ENCODE data around the gene GAK. TPM values are rescaled to one million over a fixed set of nuclear protein-coding genes. Genes with fewer than 3 reads are reported as not detected.
A peak's percentile ranks its signal among the peaks of the same experiment; 100 is the strongest.
"Not testable (repeated sequence)": the region's sequence is repeated elsewhere in the genome, so short reads cannot be mapped to it uniquely, and the experiment has no call there.

The GAK gene
- total RNA-seq, 6 experiments from 2014 or later, result 65.8 to 72.9 (median 69.1) TPM

GRCh38 chr4:931194-931959, 739 bp downstream of the GAK start:
- peak overlapping the region; percentile 90 for H3K27ac Mint-ChIP-seq
- no peaks in the 10 kb centered on the region for H3K9me3 Mint-ChIP-seq
- 0 out of 2 replicates have a peak, but pooled peaks cover 3% of the 10 kb centered on the region for H3K36me3 Mint-ChIP-seq (ENCODE audit: low read depth)
- no peak for TF ChIP-seq CTCF (IDR thresholded peaks at IDR 0.05)
- no peaks in the 10 kb centered on the region; the same call in 1 of the 2 replicates for H3K27me3 Mint-ChIP-seq (ENCODE audit: insufficient read depth)
- peak; percentile 82 for DNase-seq
- H3K4me1 Mint-ChIP-seq (ENCODE audit: low read depth), result peaks cover 23% of the 10 kb centered on the region
- peak overlapping the region; percentile 99 for H3K4me3 Mint-ChIP-seq

DNA sequence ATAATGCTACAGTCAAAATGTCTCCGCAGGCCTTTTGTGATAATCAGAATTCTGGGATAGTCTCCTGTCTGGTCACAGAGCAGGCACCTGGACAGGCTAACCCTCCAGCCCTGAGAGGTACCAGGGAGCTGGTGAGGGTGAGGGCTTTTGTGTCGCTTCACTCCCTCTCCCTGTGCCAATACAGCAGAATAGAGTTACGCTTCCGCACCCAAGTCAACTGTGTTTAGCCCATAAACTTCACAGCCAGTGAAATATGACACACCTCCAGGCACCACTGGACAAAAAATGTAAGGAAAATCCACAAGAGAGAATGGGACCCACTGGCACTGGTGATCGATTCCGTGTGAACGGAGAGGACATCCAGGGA, 1.3 kb downstream of the GAK start:
- H3K4me3 Mint-ChIP-seq, result peak overlapping the region; percentile 99
- TF ChIP-seq CTCF (IDR thresholded peaks at IDR 0.05), result no peak
- H3K27me3 Mint-ChIP-seq (ENCODE audit: insufficient read depth), result no peaks in the 10 kb centered on the region; the same call in 1 of the 2 replicates
- H3K4me1 Mint-ChIP-seq (ENCODE audit: low read depth), result peaks cover 27% of the 10 kb centered on the region
- 0 out of 2 replicates have a peak, but pooled peaks cover 3% of the 10 kb centered on the region for H3K36me3 Mint-ChIP-seq (ENCODE audit: low read depth)
- H3K27ac Mint-ChIP-seq, result peak overlapping the region; percentile 90
- no peak for DNase-seq
- H3K9me3 Mint-ChIP-seq, result no peaks in the 10 kb centered on the region

GRCh38 chr4:930028-930551, 2.0 kb downstream of the GAK start:
- no peak for TF ChIP-seq CTCF (IDR thresholded peaks at IDR 0.05)
- Mint-ChIP-seq H3K27me3 (ENCODE audit: insufficient read depth) (no peaks in the 10 kb centered on the region; the same call in 1 of the 2 replicates), H3K36me3 (ENCODE audit: low read depth) (0 out of 2 replicates have a peak, but pooled peaks cover 3% of the 10 kb centered on the region), H3K27ac (peak overlapping the region; percentile 90), H3K4me3 (peak overlapping the region; percentile 99), H3K4me1 (ENCODE audit: low read depth) (peaks cover 33% of the 10 kb centered on the region), H3K9me3 (no peaks in the 10 kb centered on the region)
- no peak for DNase-seq

DNA sequence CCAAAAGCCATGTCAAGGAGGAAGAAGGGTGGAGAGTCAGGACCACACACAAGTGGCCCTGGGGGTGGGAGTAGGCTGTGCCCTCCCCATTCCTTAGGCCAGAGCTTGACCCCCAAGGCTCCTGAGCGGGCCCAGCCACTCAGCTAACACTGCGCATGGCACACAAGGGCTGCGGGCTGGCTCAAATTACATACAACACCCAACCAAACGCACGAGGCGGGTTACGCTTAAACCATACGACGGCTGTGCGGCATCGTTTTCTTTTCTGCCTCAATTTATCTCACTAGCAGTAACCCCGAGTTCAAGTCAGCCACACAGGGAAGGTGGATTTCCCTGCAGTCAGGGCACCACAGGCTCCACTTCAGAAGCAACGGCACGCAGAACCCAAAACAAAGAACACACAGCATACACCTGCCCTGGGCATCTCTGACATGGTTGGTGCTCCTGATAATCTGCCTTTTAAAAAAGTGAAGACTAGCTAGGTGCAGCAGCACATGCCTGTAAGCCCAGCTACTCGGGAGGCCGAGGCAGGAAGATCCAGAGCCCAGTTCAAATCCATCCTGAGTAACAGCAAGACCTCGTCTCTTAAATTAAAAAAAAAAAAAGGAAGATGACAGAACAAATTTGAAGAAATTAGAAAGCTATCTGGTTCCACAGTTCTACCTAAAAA, 2.9 kb downstream of the GAK start:
- Mint-ChIP-seq H3K27me3 (ENCODE audit: insufficient read depth) (no peaks in the 10 kb centered on the region; the same call in 1 of the 2 replicates), H3K36me3 (ENCODE audit: low read depth) (0 out of 2 replicates have a peak, but pooled peaks cover 3% of the 10 kb centered on the region), H3K4me1 (ENCODE audit: low read depth) (peaks cover 41% of the 10 kb centered on the region), H3K4me3 (no peak overlapping the region), H3K9me3 (no peaks in the 10 kb centered on the region), H3K27ac (peak overlapping the region; percentile 54; the same call in 1 of the 2 replicates)
- no peak for TF ChIP-seq CTCF (IDR thresholded peaks at IDR 0.05)
- no peak for DNase-seq

DNA sequence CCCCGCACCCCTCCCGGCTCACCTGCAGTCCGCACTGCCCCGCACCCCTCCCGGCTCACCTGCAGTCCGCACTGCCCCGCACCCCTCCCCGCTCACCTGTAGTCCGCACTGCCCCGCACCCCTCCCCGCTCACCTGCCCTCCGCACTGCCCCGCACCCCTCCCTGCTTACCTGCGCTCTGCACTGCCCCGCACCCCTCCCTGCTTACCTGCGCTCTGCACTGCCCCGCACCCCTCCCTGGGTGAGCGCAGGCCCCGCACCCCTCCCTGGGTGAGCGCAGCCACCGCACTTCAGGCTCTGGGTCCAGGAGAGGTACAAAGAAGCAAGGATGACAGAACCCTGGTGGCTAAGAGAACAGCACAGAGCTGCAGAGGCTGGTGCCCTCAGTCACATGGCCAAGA, 4.5 kb downstream of the GAK start:
- H3K27ac Mint-ChIP-seq; H3K36me3 Mint-ChIP-seq (ENCODE audit: low read depth); H3K4me3 Mint-ChIP-seq; H3K27me3 Mint-ChIP-seq (ENCODE audit: insufficient read depth); DNase-seq; H3K9me3 Mint-ChIP-seq: not testable (repeated sequence)
- peaks cover 44% of the 10 kb centered on the region for H3K4me1 Mint-ChIP-seq (ENCODE audit: low read depth)

DNA sequence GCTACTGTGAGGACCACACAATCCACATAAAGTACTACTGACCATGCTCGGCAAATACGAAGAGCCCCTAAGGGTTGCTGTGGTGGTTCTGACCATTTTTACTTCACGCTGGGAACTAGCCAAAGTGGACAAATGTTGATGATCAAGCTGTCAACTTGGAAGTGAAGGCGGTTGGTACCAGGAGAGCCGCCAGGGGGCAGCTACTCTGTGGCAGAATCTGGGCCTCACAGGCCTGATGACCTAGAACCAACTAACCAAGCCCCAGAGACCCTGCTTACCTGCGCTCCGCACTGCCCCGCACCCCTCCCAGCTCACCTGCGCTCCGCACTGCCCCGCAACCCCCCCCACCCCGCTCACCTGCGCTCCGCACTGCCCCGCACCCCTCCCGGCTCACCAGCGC, 5.6 kb downstream of the GAK start:
- H3K4me3 Mint-ChIP-seq, result no peak overlapping the region
- no peaks in the 10 kb centered on the region; the same call in 1 of the 2 replicates for H3K27me3 Mint-ChIP-seq (ENCODE audit: insufficient read depth)
- DNase-seq, result no peak

More for the DNA sequence above, 5.6 kb downstream of the GAK start:
- Mint-ChIP-seq H3K36me3 (ENCODE audit: low read depth) (peaks cover 10% of the 10 kb centered on the region; the same call in 1 of the 2 replicates), H3K27ac (no peak overlapping the region), H3K4me1 (ENCODE audit: low read depth) (peaks cover 44% of the 10 kb centered on the region), H3K9me3 (no peaks in the 10 kb centered on the region)
- TF ChIP-seq CTCF (IDR thresholded peaks at IDR 0.05), result no peak
